GM18907 (cell line): ENCODE results near the gene OBP2B.
"Not testable (repeated sequence)": the region's sequence is repeated elsewhere in the genome, so short reads cannot be mapped to it uniquely, and the experiment has no call there.

Experiments
- ATAC-seq: cut with Tn5 transposase; IDR thresholded peaks from one replicate; pipeline ENCODE4 v1.9.1; 2021; ENCODE audit warnings: mild to moderate bottlenecking, moderate library complexity; ENCODE audit not compliant: unreplicated experiment

OBP2B gene

DNA sequence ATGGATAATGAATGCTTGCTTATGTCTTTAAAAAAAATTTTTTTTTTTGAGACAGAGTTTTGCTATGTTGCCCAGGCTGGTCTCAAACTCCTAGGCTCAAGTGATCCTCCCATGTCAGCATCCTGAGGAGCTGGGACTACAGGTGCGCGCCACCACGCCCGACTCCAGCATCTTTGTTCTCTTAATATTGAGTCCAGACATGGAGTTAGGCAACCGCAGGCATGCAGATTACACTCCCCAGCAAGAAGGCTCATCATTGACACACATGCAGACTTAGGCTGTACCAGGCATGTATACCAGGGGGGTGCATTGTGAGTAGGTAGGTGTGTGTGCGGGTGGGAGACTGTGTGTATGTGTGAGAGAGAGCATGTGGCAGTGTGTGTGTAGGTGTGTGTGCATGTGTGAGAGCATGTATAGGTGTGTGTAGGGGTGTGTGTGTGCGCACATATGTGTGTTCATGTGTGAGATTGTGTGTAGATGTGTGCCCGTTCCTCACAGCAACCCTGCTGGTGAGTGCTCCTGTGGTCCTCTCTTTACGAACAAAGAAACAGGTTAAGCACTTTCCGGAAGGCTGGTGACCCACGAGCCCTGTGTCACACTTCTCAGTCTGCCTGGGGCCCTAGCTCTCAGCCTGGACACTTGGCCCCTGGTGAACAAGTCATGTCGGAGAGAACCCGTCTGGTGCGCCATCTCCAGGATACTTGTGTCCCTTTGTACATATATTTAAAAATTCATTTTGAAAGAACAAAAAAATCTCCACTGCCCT lies 6.2 kb downstream of the OBP2B start:
- no peak for ATAC-seq

DNA sequence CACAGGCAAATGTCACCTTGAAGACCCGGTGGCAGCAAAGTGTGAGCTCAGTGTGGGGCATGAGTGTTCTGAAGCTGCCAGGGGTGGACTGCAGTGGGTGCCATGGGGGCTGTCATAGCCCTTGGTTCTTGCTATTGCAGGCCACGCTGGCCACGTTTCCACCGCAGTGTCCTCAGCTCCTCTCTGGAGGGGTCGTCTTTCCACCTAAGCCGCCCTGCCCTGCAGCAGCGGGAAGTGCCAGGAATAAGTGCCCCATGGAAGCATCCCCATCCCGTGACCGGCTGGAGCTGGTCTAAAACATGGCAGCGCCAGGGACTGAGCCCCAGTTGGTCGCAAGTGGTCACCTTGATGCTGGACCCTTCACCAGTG lies 6.9 kb downstream of the OBP2B start:
- ATAC-seq = no peak

DNA sequence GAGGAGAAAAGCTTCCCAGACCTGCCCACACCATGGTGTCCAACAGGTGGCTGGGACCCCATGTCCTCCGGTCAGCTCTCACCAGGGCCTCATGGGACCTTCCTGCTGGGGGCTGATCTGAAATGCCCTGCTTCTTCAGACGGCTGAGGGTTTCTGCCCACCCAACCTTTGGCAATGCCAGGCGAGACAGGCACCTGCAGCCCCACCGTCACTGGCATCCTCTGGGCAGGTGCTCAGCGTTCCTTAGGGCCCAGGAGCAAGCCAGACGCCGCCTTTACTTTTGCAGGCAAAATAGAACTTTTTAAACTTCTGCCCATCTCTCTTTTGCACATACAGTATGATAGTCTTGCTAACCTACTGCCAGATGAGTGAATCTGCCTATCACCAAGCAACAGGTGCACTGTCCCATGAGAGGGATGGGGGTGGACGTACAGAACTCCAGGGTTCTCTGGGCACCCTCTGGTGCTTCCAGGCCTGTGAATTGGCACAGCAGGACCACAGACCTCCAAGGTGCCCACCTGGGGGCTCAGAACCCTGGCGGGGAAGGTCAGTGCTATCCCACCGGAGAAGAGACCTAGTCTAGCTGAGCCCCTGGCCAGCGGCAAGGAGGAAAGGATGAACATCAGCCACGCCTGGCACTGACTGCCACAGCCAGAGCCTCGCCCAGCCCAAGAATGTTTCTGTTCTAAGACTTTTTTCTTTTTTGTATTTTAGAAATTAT lies 7.5 kb downstream of the OBP2B start:
- ATAC-seq = no peak

DNA sequence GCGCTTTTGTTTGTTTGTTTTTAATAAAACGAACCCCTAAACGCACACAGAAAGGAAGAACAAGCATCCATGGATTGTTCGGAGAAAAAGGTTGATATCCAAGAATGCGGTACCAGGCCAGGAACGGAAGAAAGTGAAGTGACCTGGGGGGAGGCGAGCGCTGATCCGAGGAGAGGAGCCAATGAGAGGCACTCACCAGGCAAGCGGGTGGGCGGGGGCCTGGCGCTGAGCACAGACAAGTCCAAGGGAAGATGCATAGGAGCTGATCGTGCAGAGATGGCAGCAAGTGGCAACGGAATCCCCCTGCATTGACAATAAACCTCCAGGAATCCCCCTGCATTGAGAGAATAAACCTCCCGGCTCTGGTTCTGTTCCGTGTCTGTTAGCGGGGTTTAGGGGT lies 8.4 kb downstream of the OBP2B start:
- ATAC-seq = no peak

DNA sequence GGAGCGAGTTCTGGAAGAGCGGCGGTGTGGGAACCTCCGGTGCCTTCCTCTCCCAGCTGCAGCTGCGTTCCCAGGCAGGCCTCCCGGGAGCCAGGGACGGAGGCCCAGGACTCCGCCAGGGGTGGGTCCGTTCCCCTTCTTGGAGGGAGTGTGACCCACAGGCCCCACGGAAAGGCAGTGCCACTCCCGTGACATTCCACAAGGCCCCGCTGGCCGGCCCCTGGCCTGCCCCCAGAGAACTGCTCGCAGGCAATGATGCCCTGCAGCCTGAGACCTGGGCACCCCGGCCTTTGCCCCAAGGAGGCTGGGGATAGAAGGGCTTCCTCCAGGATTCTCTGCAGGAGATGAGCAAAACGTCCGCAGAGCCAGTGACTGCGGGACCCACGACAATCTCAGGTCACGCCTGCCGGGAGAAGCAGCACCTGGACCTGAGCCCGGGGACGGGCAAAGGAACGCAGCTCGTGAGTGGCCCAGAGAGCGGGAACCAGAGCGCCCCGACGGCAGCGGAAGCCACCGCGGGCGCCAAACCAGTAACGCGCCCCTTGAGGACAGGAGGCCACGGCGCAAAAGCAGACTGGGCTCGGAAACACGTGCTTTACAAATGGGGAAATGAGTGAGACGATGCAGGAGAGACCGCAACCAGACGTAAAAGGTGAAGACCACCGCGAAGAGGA lies 9.3 kb downstream of the OBP2B start:
- ATAC-seq = no peak

DNA sequence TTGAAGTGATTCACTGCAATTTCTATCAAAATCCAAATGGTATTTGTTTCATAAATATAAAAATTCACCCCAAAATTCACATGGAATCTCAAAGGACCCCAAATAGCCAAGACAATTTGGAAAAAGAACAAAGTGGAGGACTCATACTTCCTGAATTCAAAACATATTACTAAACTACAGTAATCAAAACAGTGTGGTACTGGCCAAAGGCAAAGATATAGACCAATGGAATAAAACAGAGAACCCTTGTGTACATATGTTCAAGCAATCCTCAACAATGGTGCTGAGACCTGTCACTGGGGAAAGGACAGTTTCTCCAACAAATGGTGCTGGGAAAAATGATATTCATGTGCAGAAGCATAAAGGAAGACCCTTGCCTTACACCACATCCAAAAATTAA lies 14.0 kb downstream of the OBP2B start:
- ATAC-seq = no peak

DNA sequence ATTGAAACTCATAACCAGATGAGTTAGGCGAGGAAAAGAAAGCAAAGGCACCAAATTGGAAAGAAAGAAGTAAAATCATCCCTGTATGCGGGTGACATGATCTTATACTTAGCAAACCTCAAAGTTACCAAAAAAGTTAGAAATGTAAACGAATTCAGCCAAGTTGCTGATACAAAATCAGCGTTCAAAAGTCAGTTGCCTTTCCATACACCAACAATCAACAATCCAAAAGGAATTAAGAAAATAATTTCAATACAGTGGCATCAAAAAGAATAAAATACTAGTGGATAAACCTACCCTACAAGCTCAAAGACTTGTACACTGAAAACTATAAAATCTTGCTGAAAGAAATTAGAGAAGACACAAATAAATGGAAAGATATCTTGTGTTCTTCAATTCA lies 14.5 kb downstream of the OBP2B start:
- no peak for ATAC-seq

DNA sequence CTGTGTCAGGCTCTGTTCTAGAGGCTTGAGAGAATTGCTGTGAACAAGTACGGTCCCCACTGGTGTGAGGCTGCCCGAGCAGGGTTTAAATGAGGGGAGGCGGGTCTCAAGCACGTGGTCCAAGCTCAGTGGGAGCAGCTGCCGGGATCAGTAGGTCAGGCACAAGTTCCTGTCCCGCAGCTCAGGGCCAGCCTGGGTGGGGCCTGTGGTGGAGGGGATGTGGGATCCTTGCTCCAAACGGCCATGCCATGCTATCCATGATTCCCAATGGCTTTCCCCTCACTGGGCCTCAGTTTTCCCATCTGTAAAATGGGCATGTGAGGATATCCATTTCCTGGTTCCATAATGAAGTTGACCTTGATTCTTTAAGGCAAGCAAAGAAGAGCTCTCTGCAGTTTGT lies 17.1 kb downstream of the OBP2B start:
- no peak for ATAC-seq

DNA sequence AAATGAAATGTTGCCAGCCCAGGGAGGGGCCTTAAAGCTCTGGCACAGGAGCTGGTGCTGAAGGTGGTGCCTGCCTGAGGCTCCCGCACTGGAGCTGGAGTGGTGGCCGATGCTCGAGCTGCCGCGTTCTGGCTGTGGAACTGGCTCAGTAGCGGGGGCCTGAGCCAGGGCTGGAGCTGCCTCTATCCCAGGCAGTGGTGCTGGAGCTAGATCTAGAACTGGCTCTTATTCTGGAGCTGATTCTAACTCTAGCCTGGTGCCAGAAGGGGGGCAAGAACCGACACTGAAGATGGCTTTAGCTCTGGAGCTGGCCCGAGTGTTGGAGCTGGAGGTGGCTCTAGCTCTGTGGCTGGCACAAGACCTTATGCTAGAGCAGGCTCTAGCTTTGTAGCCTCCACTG lies 19.2 kb downstream of the OBP2B start:
- ATAC-seq = no peak

DNA sequence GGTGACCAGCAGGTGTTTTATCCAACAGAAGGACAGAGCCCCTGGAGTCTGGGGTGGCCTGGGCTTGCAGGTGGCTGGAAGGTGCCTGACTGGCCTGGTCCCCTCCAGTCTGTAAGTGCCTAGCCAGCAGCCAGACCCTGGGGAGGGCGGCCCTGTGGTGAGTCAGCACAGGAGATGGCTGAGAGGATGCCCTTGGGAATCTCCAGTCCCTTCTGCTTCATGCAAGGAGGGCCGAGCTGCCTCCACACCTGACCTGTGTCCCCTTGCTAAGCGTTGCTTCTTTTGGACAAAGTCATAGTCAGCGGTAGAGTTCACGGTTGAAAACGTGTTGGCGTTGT lies 20.2 kb downstream of the OBP2B start:
- no peak for ATAC-seq

DNA sequence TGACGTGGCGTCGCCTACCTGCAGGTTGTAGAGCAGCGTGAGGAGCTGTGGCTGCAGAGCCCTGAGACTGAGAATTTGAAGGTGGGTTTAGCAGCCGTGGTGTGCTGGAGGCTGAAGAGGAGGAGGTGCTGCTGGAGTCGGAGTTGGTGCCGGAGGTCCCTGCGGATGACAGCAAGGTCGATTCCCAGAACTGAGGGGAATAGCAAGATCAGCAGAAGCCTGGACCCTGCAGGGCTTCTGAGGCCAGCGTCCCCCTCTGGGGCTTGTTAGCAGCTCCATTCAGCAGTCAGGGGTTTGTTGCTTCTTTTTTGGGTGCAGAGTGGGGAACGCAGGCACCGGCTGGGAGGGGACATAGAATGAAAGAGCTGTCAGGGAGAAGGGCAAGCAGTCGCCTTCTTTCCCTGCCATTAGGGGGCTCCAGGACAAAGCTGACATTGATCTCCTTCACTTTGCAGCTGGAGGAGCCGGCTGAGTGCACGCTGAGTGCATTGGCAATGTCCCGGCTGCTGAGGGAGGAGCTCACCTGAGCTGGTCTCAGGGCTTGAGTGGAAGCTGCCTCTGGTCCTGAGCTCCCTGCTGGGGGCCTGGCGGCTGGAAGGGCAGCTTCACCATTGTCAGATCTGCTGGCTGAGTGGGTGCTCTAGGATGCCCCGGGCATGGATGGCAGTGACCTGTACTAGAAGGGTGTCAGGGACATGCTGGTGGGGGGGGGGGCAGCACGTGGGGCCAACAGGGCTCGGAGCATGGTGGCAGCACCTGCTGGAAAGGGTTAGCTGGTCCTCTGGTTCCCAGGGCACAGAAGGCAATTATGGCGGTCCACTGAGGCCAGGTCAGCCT lies 20.8 kb downstream of the OBP2B start:
- ATAC-seq = no peak

DNA sequence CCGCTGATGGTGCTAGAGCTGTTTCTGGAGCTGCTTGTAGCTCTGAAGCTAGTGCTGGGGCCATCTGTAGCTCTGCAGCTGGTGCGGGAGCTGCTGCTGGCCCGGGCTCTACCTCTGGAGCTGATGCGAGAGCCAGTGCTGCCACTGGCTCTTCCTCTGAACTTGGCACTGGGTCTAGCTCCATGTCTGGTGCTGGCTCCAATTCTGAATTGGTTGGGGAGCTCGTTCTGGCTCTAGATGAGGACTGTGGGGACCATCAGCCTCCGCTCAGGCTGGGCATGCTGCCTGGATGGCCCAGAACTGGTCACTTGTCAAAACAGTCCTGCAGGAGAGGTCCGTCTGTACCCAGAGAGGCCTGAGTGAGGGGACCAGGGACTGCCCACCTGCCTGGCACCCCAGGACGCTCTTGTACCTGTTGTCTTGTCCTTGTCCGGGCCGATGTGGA lies 21.5 kb downstream of the OBP2B start:
- ATAC-seq = no peak

DNA sequence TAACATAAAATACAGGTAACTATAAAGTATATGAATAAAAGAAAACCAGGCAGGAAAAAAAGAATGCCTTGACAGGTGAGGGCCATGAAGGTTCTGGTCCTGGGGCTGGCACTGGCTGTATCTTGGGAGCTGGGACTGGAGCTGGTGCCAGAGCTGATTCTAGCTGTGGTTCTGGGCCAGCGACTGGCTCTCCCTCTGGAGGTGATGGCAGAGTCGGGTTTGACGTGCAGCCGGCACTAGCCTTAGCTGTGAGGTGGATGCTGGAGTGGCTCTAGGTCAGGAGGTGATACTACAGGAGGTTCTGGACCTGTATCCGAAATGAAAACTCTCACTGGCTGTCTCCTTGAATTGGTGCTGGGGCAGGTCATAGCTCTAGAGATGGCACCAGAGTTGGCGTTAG lies 22.3 kb downstream of the OBP2B start:
- ATAC-seq = no peak

DNA sequence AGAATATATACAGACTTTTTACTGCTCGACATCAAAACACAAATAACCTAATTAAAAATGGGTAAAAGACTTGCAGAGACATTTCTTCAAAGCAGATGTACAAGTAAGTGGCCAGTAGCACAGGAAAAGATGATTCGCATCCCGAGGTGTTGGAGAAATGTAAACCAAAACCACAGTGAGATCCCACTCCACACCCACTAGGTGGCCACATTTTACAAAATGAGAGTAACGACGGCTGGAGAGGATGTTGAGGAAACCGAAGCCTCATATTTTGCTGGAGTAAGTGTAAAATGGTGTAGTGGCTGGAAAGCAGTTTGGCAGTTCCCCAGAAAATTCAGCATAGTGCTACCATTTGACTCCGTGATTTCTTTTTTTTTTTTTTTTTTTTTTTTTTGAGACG lies 24.1 kb downstream of the OBP2B start:
- ATAC-seq = no peak

DNA sequence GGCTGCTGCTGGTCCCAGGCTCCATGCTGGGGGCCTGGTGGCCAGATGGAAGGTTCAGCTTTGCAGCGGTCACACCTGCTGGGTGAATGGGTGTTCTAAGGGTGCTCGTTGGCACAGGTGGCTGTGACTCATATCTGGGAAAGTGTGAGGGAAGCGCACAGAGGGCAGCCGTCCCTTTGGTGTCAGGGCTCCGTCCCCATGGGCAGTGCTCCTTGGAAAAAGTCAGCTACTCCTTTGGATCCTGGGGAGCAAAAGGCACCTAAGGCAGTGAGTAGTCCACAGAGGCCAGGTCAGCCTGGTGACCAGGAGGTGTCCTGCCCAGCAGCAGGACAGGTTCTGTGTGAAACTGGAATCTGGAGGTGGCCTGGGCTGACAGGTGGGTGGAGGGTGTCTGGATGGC lies 26.9 kb downstream of the OBP2B start:
- ATAC-seq = no peak

DNA sequence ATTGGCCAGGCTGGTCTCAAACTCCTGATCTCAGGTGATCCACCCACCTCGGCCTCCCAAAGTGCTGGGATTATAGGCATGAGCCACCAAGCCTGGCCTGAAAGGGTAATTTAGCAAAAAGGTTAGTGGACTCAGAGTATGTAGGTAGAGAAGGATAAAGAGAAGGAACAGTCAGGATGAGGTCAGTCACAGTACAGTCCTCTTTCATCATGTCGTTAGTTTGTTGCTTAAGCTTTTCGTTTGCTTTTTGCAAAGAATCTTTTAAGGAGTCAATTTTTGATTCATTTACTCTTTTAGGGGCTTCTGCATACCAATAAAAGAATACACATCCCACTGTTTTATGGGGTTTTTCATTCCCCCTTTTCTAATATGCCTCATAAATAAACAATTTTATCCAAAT lies 27.5 kb downstream of the OBP2B start:
- no peak for ATAC-seq

DNA sequence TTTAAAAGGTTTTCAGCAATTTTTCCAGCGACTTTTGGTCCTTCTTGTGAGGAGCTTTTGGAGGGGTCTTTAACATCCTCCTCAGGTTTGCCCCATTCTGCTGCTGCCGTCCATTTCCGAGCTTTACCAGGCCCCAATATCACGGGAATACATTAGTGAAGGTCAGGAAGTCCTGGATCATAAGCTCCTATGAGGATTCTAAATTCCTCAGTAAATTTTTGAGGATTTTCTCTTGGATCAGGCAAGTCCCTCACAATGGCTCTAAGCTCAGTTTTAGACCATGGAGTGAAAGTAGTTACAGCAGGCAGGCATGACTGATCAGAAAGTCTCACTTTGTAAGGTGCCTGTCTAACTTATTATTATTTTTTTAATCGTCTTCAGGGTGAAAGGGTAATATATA lies 28.1 kb downstream of the OBP2B start:
- ATAC-seq = no peak

DNA sequence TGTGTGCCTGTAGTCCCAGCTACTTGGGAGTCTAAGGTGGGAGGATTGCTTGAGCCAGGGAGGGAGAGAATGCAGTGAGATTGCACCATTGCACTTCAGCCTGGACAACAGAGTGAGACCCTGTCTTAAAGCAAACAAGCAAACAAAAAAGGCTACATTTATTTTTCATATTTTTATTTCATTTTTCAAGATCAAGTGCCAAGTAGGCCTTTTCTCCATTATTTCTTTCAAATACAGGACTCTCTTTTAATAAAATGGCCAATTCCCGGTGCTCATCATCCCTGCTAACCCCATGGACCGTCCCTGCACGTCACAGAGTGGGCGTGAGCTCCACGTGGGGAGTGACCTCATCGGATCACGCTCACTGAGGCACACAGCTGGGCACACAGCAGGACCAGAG lies 36.0 kb downstream of the OBP2B start:
- ATAC-seq = no peak

DNA sequence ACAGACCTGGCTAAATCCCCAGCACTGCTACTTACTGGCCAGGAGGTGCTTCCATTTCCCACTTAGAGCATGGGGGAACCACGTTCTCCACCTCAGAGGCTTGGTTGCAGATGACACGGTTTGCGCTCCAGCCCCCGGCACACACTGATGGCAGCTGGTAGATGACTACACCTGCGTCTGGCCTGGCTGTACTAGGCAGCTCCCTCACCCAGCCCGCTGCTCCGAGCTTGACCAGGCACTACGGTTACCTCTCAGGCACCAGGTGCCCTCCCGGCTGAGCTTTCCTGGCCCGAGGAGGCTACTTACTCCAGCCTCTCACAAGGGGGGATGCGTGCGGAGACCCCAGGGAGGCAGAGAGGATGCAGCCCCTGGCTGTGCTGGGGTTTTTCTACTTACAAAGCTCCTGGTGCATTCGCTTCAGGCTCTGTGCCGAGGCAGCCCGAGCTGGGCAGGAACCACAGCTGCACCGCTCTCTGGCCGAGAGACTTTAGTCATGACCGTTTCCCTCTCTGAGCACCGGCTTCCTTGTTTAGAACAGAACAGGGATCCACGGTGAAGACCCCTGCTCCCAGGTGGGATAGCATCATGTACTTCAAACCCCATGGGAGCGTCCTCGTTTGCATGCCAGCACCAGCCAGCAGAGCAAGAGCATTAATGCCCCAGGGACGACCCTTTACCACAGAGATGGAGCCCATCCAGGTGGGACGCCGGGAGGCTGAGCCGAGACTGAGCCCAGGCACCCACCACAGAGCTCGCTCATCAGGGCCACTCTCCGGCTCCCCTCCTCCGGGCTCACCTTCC lies 37.7 kb downstream of the OBP2B start:
- no peak for ATAC-seq

DNA sequence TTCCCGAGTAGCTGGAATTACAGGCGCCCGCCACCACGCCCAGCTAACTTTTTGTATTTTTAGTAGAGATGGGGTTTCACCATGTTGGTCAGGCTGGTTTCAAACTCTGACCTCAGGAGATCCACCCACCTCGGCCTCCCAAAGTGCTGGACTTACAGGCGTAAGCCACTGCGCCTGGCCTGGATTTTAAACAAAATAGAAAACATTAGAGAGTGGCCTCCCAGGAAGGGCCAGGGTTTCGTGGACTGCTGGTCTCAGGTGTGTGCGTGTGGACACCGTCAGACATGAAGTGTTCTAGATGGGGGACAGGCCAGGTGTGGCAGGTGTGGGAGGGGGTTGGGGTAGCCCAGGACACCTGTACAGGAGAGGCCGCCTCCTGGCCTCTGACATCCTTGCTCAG lies 38.3 kb downstream of the OBP2B start:
- no peak for ATAC-seq

DNA sequence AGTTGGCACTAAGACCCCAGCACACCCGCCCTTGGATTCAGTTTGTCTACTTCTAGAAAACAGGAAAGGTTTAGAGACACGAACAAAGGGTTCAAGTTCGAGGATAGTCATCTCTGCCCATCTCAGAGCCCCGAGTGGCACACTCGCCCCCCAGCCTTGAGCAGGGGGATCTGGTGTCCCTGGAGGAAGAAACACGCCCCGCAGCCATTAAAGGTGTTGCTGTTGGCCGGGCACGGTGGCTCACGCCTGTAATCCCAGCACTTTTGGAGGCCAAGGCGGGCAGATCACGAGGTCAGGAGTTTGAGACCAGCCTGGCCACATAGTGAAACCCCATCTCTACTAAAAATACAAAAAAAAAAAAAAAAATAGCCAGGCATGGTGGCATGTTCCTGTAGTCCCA lies 39.4 kb downstream of the OBP2B start:
- not testable (repeated sequence) for ATAC-seq
